ACC112 (cell line): ENCODE data around the gene SACS.

Source experiments
- H2AFZ ChIP-seq: fragments of 200-600 bp; sonication (generic); one replicate; pipeline ENCODE4 v1.6.0; 2017; ENCODE audit warnings: antibody characterized with exemption, low read length; ENCODE audit not compliant: unreplicated experiment
- H3K27ac ChIP-seq: fragments of 200-600 bp; sonication (generic); 2 replicates; pipeline ENCODE4 v1.5.1; 2014; ENCODE audit warnings: low read depth, mild to moderate bottlenecking, antibody characterized with exemption, low read length, moderate library complexity
- H3K27me3 ChIP-seq: fragments of 200-600 bp; sonication (generic); 2 replicates; pipeline ENCODE4 v1.6.1; 2014; ENCODE audit warnings: mild to moderate bottlenecking, antibody characterized with exemption, low read length, moderate library complexity, mixed read lengths; ENCODE audit not compliant: insufficient read depth
- H3K36me3 ChIP-seq: fragments of 200-600 bp; sonication (generic); 2 replicates; pipeline ENCODE4 v1.6.1; 2016; ENCODE audit warnings: mild to moderate bottlenecking, antibody characterized with exemption, low read length, moderate library complexity, mixed read lengths; ENCODE audit not compliant: insufficient read depth
- H3K4me1 ChIP-seq: fragments of 200-600 bp; sonication (generic); one replicate; pipeline ENCODE4 v1.6.1; 2016; ENCODE audit warnings: low read length, mixed read lengths; ENCODE audit not compliant: insufficient read depth, unreplicated experiment, control insufficient read depth
- H3K4me3 ChIP-seq: fragments of 200-600 bp; sonication (generic); 2 replicates; pipeline ENCODE4 v1.5.1; 2014; ENCODE audit warnings: mild to moderate bottlenecking, low read depth, low read length
- H3K79me2 ChIP-seq: fragments of 200-600 bp; sonication (generic); one replicate; pipeline ENCODE4 v1.6.0; 2016; ENCODE audit warnings: low read length; ENCODE audit not compliant: control insufficient read depth, unreplicated experiment, insufficient read depth

The SACS gene

DNA sequence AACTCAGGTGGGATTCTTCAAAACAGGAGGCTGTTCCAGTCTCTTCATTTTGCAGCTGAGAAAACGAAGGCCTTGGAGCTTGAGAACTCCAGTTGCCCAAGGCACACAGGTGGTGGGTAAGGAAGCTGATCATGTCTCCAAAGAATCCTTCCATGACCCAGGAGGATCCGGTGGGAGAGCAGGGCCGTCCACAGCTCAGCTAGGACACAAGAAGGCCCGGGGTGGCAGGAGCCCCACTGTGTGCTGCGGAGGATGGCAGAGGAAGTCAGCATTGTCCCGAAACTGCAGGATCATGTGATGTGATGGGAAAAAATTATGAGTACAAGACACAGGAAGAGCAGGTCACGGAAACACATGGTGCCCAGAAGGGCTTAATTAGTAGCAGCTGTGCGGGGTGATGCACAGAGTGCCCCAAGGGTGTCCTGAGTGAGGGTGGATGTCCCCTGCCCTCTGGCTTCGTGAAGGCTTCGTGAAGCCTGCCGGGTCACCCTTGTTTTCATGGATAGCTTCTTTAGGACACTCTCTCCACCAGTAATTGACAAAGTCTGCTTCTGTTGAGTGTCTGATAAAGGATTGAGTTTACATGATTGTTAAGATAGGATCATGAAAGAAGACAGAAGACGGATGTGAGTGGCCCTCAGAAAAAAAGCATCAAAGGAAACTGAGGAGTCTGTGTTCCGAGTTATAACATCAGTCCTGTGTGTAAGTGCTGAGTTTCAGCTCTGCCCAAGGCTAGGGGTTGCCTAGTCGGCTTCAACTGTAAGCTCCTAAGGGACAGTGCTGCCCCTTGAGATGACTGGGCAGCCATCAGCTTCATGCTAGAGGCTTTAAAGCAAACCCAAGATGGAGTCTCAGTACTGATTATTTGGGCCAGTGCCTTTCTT, 33.8 kb upstream of the SACS start:
- Histone ChIP-seq H3K79me2 (no peaks in the 10 kb centered on the region), H3K4me3 (peak overlapping the region; percentile 42; the same call in 1 of the 2 replicates), H2AFZ (peak overlapping the region; percentile 41), H3K27me3 (no peaks in the 10 kb centered on the region), H3K36me3 (no peaks in the 10 kb centered on the region), H3K27ac (peak overlapping the region; percentile 15; the same call in 1 of the 2 replicates), H3K4me1 (peaks cover 11% of the 10 kb centered on the region)

- H3K4me3 ChIP-seq = peak overlapping the region; percentile 81
- no peaks in the 10 kb centered on the region for H3K27me3 ChIP-seq
- H2AFZ ChIP-seq = peak overlapping the region; percentile 34
- peak overlapping the region; percentile 42; the same call in 1 of the 2 replicates for H3K27ac ChIP-seq
- H3K79me2 ChIP-seq = no peaks in the 10 kb centered on the region
- H3K36me3 ChIP-seq = no peaks in the 10 kb centered on the region
- H3K4me1 ChIP-seq = peaks cover 11% of the 10 kb centered on the region
Measured at GRCh38 chr13:23466144-23467002, 32.9 kb upstream of the SACS start.

GRCh38 chr13:23463661-23464060, 30.2 kb upstream of the SACS start:
- H3K4me1 ChIP-seq = peaks cover 11% of the 10 kb centered on the region
- H3K27me3 ChIP-seq = no peaks in the 10 kb centered on the region
- no peaks in the 10 kb centered on the region for H3K36me3 ChIP-seq
- H2AFZ ChIP-seq = no peak overlapping the region
- no peaks in the 10 kb centered on the region for H3K79me2 ChIP-seq
- H3K4me3 ChIP-seq = no peak overlapping the region
- no peak overlapping the region for H3K27ac ChIP-seq

DNA sequence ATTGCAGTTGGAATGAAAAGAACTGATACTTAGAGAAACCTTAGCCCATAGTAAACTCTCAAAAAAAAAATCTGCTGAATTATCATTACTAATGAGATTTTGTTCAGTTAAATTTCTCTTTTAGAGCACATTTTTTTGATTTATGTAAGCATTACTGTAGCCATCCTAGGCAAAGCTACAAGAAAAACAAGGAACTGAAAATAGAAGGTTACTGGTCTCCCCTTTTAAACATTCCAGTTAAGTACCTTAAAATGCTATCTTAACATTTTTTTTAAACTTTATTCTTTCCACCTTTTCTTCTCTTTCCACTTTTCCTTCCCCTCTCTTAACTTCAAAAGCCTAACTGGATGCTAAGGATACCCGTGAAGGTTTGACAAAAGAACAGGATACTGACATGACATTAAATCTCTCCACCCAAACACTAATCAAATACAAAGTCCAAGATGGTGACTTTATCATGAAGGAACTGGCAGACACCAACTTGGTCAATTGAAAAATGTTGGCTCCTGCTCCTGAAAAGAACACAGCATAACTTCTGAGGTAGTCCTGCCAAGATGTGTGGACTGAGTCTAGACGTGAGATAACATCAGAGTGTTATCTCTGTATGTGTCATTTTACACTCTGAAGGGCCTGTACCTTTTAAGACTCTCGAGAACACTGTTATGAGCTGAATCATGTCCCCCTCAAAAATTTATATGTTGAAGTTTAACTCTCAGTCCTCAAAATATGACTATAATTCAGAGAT, 29.5 kb upstream of the SACS start:
- H3K27ac ChIP-seq = no peak overlapping the region
- H3K4me1 ChIP-seq = peaks cover 11% of the 10 kb centered on the region
- H3K79me2 ChIP-seq = no peaks in the 10 kb centered on the region
- no peak overlapping the region for H2AFZ ChIP-seq
- H3K4me3 ChIP-seq = no peak overlapping the region
- no peaks in the 10 kb centered on the region for H3K27me3 ChIP-seq
- no peaks in the 10 kb centered on the region for H3K36me3 ChIP-seq

GRCh38 chr13:23461544-23461943, 28.0 kb upstream of the SACS start:
- Histone ChIP-seq H3K79me2 (no peaks in the 10 kb centered on the region), H3K4me3 (no peak overlapping the region), H2AFZ (no peak overlapping the region), H3K4me1 (peaks cover 3% of the 10 kb centered on the region), H3K36me3 (no peaks in the 10 kb centered on the region), H3K27me3 (no peaks in the 10 kb centered on the region), H3K27ac (no peak overlapping the region)

GRCh38 chr13:23460921-23461320, 27.4 kb upstream of the SACS start:
- Histone ChIP-seq H3K4me3 (no peak overlapping the region), H3K27me3 (no peaks in the 10 kb centered on the region), H3K27ac (no peak overlapping the region), H3K36me3 (no peaks in the 10 kb centered on the region), H2AFZ (no peak overlapping the region), H3K4me1 (peaks cover 3% of the 10 kb centered on the region), H3K79me2 (no peaks in the 10 kb centered on the region)

DNA sequence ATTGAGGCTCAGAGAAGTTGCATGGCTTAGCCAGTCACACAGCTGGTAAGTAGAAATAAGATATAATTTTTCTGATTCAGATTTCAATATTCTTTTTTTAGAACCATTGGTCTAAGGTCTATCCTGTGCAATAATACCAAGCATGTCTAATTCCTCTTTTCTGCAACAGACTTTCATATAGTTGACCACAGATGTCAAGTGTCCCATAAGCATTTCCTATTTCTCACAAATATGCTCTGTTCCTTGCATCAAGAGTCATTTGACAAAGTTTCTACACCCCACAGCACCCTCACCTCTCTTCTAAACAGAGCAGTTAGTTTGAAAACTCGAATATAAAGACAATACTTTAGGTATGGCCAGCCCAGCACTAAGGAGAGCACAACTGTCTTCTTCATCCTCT, 26.8 kb upstream of the SACS start:
- no peaks in the 10 kb centered on the region for H3K27me3 ChIP-seq
- no peaks in the 10 kb centered on the region for H3K4me1 ChIP-seq
- H3K27ac ChIP-seq = no peak overlapping the region
- H3K36me3 ChIP-seq = no peaks in the 10 kb centered on the region
- no peak overlapping the region for H2AFZ ChIP-seq
- no peaks in the 10 kb centered on the region for H3K79me2 ChIP-seq
- H3K4me3 ChIP-seq = no peak overlapping the region

- Histone ChIP-seq H3K27ac (no peak overlapping the region), H3K36me3 (no peaks in the 10 kb centered on the region), H2AFZ (no peak overlapping the region), H3K4me1 (no peaks in the 10 kb centered on the region), H3K27me3 (no peaks in the 10 kb centered on the region), H3K4me3 (no peak overlapping the region), H3K79me2 (no peaks in the 10 kb centered on the region)
Measured at GRCh38 chr13:23458989-23459388, 25.5 kb upstream of the SACS start.

- no peak overlapping the region for H3K4me3 ChIP-seq
- H3K27me3 ChIP-seq = no peaks in the 10 kb centered on the region
- H3K27ac ChIP-seq = no peak overlapping the region
- H3K79me2 ChIP-seq = no peaks in the 10 kb centered on the region
- no peak overlapping the region for H2AFZ ChIP-seq
- no peaks in the 10 kb centered on the region for H3K4me1 ChIP-seq
- no peaks in the 10 kb centered on the region for H3K36me3 ChIP-seq
Measured at GRCh38 chr13:23456437-23457210, 23.1 kb upstream of the SACS start.
